ENCODE results near the gene PDZRN3. TPM values are rescaled to one million over a fixed set of nuclear protein-coding genes. Genes with fewer than 3 reads are reported as not detected.

Gene PDZRN3
- total RNA-seq, 1 donor from 2014 or later, result 58.6 TPM

DNA sequence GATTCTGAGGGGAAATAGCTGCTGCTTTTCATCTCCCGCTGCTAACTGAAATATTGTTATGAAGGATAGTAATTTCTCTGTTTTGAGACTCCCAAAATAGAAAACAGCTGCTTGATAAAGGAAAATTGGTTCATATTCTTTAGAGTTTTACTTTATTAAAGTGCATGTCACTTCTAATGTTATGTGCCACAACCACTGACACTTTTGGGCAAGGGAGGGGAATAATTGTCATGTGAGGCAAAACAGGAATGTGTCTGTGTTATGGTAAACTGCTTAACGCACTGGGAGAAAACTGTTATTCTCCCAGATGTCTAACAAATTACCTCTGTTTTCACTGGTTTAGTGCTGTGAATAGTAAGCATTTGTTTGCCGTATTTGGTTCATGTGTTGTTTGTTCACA, 201.6 kb downstream of the PDZRN3 start:
- H3K9me3 Mint-ChIP-seq, result peaks cover 4% of the 10 kb centered on the region
- no peak overlapping the region for H3K4me3 Mint-ChIP-seq
- TF ChIP-seq, protein P1, sequence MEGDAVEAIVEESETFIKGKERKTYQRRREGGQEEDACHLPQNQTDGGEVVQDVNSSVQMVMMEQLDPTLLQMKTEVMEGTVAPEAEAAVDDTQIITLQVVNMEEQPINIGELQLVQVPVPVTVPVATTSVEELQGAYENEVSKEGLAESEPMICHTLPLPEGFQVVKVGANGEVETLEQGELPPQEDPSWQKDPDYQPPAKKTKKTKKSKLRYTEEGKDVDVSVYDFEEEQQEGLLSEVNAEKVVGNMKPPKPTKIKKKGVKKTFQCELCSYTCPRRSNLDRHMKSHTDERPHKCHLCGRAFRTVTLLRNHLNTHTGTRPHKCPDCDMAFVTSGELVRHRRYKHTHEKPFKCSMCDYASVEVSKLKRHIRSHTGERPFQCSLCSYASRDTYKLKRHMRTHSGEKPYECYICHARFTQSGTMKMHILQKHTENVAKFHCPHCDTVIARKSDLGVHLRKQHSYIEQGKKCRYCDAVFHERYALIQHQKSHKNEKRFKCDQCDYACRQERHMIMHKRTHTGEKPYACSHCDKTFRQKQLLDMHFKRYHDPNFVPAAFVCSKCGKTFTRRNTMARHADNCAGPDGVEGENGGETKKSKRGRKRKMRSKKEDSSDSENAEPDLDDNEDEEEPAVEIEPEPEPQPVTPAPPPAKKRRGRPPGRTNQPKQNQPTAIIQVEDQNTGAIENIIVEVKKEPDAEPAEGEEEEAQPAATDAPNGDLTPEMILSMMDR (conservative IDR thresholded peaks at IDR 0.05), result no peak
- no peak overlapping the region for H3K27ac Mint-ChIP-seq
- H3K27me3 Mint-ChIP-seq, result no peaks in the 10 kb centered on the region
- no peaks in the 10 kb centered on the region for H3K36me3 Mint-ChIP-seq
- DNase-seq (ENCODE audit: extremely low spot score, unreplicated experiment), result no peak
- peaks cover 38% of the 10 kb centered on the region for H3K4me1 Mint-ChIP-seq (ENCODE audit: unreplicated experiment)

DNA sequence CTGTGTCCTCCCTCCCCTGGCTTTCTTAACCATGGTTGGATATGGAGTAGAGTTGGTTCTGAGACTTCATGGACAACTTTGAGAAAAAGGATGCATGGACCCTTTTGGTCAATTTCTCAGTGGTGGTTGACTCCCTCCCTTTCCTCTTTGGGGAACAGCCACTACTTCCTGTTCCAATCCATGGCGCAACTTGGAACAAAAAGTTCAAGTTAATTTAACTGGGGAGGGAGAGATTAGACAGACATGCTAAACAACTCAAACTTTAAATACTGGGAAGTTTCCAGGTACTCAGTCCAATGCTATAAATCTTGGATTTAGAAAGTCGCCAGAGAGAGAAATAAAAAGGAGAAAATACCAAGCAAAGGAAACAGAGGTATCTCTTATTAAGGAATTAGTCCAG, 202.2 kb downstream of the PDZRN3 start:
- no peaks in the 10 kb centered on the region for H3K27me3 Mint-ChIP-seq
- no peak overlapping the region for H3K27ac Mint-ChIP-seq
- TF ChIP-seq, protein P1 (conservative IDR thresholded peaks at IDR 0.05), result no peak
- DNase-seq (ENCODE audit: extremely low spot score, unreplicated experiment), result no peak
- no peak overlapping the region for H3K4me3 Mint-ChIP-seq
- no peaks in the 10 kb centered on the region for H3K36me3 Mint-ChIP-seq
- peaks cover 38% of the 10 kb centered on the region for H3K4me1 Mint-ChIP-seq (ENCODE audit: unreplicated experiment)
- peaks cover 4% of the 10 kb centered on the region for H3K9me3 Mint-ChIP-seq

DNA sequence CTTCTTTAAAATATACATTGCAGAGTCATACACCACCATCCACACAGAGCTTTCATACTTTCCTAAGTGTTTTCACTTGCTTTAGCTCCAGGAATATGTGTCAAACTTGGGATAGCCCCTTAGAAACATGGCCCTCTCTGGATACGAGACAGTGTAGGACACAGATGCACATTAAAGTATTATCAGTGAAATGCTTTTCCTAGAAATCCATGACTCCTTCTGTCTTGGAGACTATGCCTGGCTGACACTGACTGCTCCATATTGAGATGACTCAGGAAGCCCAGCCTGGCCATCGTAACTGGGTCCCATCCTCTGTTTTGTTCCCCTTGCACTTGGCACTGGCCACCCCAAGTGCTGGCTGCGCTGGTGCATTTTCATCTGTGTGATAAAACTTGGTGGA, 204.8 kb downstream of the PDZRN3 start:
- TF ChIP-seq, protein P1 (conservative IDR thresholded peaks at IDR 0.05), result no peak
- H3K36me3 Mint-ChIP-seq, result peaks cover 1% of the 10 kb centered on the region
- H3K27me3 Mint-ChIP-seq, result no peaks in the 10 kb centered on the region
- DNase-seq (ENCODE audit: extremely low spot score, unreplicated experiment), result no peak
- no peak overlapping the region for H3K27ac Mint-ChIP-seq
- peaks cover 45% of the 10 kb centered on the region for H3K4me1 Mint-ChIP-seq (ENCODE audit: unreplicated experiment)
- no peak overlapping the region for H3K4me3 Mint-ChIP-seq
- peaks cover 4% of the 10 kb centered on the region for H3K9me3 Mint-ChIP-seq

DNA sequence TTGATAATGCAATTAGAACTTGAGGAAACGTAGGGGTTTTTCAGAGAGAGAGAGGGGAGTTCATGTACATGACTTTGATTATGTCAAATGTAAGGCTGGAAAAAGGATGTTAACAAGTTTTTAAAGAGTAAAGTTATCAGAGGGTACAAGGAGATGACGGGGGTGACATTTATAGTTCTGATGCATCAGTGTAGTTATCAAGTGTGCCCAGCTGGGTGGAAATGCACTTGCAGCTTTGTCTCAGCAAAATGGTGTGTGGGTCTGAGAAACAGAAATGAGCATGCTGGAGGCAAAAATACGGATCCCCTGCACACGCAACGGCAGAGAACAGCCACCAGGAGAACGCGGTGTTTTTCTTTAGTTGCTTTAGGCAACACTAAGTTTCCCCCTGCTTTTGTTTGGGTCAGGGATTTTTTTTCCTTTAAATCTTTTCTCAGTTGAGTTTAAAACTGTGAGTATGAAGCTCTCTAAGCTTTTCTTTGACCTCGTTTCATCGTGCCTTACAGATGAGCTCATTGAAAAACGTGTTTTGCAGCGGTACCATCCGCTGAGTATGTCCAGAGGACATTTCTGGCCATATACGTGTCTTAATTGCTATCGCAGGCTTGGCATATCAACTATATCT, 205.4 kb downstream of the PDZRN3 start:
- H3K27ac Mint-ChIP-seq, result peak overlapping the region; percentile 79
- peaks cover 45% of the 10 kb centered on the region for H3K4me1 Mint-ChIP-seq (ENCODE audit: unreplicated experiment)
- TF ChIP-seq, protein P1 (conservative IDR thresholded peaks at IDR 0.05), result peak; percentile 67
- H3K27me3 Mint-ChIP-seq, result no peaks in the 10 kb centered on the region
- H3K36me3 Mint-ChIP-seq, result peaks cover 3% of the 10 kb centered on the region
- H3K9me3 Mint-ChIP-seq, result peaks cover 4% of the 10 kb centered on the region
- peak overlapping the region; percentile 50 for H3K4me3 Mint-ChIP-seq
- DNase-seq (ENCODE audit: extremely low spot score, unreplicated experiment), result no peak

DNA sequence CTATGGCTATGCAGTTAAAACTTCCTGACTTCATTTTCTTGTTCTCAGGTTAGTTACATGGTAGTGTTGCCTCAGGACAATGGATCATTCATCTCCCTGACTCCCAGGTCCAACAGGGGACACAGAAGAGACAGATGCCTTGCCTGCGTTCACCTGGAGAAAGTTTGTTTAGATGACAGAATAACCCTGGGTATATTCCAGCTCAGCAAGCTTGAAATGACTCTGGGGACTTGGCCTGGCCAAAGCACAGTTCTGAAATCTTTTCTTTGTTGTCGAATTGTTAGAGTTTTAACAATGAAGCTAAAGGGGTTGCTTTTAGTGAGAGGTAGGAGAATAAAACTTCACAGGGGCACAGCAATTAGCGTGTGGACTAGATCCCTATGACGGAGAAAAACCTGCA, 206.1 kb downstream of the PDZRN3 start:
- Mint-ChIP-seq H3K27ac (peak overlapping the region; percentile 79), H3K27me3 (no peaks in the 10 kb centered on the region), H3K9me3 (peaks cover 4% of the 10 kb centered on the region), H3K4me1 (ENCODE audit: unreplicated experiment) (peaks cover 46% of the 10 kb centered on the region), H3K4me3 (peak overlapping the region; percentile 50), H3K36me3 (peaks cover 4% of the 10 kb centered on the region)
- no peak for DNase-seq (ENCODE audit: extremely low spot score, unreplicated experiment)
- TF ChIP-seq, protein P1 (conservative IDR thresholded peaks at IDR 0.05), result no peak
